Body of pancreas (tissue), 4 donors: Measurements from ENCODE around the gene AKT1.

Experiments
- POLR2A ChIP-seq, 3 donors: fragments of 450-650 bp; IDR thresholded peaks; one replicate each; pipeline ENCODE4 v1.6.1; 2016; ENCODE audit warnings: antibody characterized with exemption in 3 of 3, mild to moderate bottlenecking in 2 of 3
- TF ChIP-seq, protein P1 (sequence below), 7 experiments: fragments of 450-650 bp in 4 of 7; fragments of 200-600 bp in 3 of 7; sonication (generic) in 3 of 7; IDR thresholded peaks; one replicate each; pipeline ENCODE4 v1.5.1; 2016 to 2019; ENCODE audit warnings: antibody characterized with exemption in 7 of 7

DNA sequence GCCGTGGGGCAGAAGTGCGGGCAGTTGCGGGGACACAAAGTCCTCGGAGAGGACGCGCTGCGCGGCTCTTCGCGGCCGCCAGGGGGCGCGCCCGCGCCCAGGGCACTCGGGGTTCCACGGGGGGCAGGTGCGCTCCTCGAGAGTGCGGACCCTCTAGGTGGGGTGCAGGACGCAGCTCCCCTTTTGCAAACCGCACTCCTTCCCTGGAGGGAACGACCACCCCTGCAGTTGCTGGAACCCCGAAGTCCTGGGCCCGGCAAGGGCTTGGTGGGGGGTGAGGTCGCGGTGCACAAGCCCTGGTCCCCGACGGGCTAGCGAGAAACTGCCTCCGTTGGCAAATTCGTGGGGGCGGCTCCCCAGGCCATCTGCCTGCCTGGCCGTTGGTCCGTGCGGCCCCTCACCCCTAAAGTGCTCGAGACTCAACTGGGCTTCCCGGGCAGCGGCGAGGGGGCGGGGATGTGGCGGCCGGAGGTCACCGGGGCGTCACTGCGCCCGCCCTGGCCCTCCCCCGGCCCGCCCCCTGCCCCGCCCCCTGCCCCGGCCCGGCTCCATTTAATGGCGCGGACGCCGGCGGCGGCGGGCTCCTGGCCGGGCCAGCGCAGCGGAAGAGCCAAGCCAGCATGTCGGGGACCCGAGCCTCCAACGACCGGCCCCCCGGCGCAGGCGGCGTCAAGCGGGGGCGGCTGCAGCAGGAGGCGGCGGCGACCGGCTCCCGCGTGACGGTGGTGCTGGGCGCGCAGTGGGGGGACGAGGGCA is 71.7 kb downstream of the AKT1 start, which contains the start of gene ADSS1:
- TF ChIP-seq, protein P1, sequence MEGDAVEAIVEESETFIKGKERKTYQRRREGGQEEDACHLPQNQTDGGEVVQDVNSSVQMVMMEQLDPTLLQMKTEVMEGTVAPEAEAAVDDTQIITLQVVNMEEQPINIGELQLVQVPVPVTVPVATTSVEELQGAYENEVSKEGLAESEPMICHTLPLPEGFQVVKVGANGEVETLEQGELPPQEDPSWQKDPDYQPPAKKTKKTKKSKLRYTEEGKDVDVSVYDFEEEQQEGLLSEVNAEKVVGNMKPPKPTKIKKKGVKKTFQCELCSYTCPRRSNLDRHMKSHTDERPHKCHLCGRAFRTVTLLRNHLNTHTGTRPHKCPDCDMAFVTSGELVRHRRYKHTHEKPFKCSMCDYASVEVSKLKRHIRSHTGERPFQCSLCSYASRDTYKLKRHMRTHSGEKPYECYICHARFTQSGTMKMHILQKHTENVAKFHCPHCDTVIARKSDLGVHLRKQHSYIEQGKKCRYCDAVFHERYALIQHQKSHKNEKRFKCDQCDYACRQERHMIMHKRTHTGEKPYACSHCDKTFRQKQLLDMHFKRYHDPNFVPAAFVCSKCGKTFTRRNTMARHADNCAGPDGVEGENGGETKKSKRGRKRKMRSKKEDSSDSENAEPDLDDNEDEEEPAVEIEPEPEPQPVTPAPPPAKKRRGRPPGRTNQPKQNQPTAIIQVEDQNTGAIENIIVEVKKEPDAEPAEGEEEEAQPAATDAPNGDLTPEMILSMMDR (IDR thresholded peaks at IDR 0.05), result peak; percentile 70 to 96 (median 84)
- peak in 2 of 3 donors; percentile 13 to 23 for TF ChIP-seq POLR2A (IDR thresholded peaks at IDR 0.05)
